GM21367 (cell line): Measurements from ENCODE around the gene FHIT.
A peak's percentile ranks its signal among the peaks of the same experiment; 100 is the strongest.
"Not testable (repeated sequence)": the region's sequence is repeated elsewhere in the genome, so short reads cannot be mapped to it uniquely, and the experiment has no call there.

Experiments used
- ATAC-seq: cut with Tn5 transposase; IDR thresholded peaks from one replicate; pipeline ENCODE4 v1.9.1; 2021; ENCODE audit not compliant: unreplicated experiment

Gene FHIT

DNA sequence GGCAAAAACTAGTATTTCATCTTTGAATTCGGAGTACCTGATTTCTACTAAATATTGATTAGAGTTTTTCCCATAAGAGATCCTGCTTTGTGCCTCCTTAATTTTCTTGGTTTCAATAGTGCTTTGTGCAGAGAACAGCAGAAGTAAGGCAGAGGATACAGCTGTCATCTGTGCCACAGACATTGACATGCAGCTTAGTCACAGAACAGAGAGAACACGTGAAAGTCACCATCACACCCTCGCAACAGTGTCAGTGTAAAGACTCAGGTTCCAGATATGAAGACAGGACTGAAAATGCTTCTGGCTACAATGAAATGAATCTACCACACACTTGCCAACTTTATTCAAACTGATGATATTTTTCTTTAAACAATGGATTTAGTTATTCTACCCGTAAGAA lies 1258.7 kb downstream of the FHIT start:
- no peak for ATAC-seq

DNA sequence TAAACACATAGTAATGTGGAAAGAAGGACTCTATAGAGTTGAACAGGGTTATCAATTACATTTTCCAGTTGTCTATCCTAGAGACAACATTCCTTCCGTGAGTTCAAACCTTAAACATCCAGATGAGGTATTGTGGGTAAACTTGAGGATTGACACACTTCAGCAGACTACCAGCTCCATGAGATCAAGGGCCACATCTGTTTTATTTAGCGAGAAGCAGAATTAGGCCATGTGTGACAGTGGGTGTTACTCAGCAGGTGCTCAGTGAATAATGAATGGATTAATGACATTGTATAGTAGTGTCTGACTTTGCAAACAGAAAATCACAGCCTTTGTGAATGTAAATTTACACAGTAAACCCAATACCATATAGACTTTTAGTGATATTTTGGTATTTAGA lies 1260.3 kb downstream of the FHIT start:
- no peak for ATAC-seq

DNA sequence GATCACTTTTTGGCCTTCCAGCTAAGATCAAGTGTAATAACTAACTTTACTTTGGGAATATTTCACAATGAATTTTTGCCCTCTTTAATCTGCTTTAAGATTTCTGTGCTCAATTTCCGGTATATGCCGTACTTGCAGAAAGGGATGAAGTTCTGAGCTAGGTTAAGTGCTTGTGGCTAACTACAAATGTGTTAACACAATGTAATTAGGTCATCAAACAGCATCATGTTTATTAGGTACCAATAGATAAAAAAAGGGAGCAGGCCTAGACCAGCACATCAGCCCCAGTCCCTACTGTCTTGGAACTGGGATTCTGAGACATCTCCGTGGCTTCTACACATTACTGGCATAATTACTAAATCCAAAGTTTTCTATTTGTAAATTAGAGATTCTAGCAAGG lies 1268.7 kb downstream of the FHIT start:
- ATAC-seq: no peak

DNA sequence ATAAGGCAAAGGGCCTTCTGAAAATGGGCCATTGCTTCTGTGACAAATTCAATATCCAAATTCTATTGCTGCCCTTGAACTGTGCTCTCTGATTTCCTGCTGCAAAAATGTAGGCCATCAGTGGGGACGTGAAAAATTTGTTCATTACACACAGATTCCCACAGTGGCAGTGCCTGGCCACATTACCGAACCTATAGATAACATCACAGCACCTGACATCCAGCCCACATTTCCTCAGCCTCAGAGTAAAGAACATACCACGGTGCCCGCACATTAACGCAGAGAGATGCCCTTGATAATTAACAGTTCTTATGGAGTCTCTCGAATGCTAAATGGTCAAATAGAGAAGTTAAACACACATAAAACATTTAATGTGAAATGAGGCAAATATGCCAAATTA lies 1269.9 kb downstream of the FHIT start:
- ATAC-seq: no peak

DNA sequence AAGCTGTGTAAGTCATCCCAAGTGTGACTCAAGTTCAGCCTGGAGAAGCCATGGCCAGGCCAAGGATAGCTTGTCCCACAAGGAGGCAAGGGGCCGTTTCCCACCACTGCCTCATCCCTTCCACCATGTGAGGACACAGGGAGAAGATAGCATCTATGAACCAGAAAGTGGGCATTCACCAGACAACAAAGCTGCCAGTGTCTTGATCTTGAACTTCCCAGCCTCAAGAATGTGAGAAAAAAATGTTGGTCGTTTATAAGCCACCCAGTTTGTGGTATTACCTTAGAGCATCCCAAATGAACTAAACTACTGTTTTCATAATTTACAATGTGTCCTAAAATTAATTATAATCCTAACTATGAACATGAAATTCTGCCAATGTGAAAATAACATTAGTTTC lies 1270.7 kb downstream of the FHIT start:
- no peak for ATAC-seq

DNA sequence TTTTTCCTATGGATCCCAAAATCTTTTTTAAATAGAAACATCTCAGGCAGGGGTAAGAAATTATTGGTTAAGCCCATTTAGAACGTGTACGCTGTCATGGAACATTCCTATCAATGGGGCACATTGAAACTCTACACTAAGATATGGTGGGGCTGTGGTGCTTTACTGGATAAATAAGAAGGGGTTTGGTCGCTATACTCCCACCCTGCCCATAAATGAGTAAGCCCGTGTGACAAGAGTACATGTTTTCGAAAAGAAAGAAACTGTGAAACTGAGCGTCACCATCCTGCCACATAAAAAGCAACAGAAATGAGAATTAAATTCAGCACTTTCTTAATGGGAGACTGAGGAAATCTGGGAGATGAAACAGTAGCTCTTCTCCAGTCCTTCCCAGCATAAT lies 1271.7 kb downstream of the FHIT start:
- no peak for ATAC-seq

DNA sequence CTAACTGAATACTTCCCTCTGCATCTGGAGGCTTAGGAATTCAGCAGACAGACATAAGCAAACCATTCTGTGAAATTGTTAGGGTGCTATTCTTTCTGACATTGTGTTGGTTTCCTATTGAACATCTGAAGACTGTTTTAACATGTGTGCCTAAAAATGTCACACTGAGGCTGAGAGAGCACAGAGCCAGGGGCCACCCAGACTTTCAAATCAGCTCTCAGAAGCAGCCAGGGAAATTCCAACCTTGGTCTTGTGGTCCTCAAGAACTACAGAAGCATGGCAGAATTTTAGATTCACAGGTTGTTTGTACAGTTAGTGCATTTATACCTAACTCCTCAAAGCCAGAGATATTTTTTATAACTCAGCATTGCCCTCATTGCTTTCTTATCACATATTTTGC lies 1272.3 kb downstream of the FHIT start:
- peak; percentile 64 for ATAC-seq

DNA sequence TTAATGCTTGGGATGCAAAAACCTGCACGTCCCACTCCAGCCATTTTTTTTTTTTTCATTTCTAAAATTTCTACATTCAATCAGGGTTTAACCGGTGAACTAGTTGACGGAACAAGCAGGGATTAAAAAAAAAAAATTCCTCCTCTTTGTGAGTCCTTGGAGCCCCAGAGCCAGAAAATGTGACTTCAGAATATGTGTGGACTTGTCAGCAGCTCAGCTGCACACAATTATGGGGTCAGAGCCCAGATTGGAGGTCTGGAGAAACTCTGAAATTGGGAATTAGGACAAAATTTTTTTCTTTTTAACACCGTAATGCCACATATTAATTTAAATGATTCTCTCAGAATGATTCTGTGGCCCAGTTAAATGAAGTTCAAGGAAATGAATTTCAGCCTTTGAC lies 1280.5 kb downstream of the FHIT start:
- ATAC-seq: no peak

DNA sequence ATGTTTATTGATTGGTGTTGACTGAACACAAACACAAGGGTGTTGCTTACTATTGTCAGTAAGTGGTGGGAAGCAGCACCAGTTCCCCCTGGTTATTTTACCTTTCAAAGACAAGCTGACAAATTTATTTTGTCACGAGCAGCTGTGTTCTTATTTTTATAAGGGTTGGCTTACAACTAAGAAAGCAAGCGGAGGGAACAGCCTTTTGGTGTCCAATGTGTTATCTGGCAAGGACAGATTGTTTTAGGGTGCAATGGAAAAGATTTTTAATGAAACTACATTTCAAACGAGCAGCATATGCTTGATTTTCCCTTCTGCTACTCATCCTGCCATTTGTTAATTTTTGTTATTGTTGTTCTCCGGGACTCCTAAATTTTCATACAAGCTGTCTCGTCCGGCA lies 1280.9 kb downstream of the FHIT start:
- ATAC-seq: no peak

DNA sequence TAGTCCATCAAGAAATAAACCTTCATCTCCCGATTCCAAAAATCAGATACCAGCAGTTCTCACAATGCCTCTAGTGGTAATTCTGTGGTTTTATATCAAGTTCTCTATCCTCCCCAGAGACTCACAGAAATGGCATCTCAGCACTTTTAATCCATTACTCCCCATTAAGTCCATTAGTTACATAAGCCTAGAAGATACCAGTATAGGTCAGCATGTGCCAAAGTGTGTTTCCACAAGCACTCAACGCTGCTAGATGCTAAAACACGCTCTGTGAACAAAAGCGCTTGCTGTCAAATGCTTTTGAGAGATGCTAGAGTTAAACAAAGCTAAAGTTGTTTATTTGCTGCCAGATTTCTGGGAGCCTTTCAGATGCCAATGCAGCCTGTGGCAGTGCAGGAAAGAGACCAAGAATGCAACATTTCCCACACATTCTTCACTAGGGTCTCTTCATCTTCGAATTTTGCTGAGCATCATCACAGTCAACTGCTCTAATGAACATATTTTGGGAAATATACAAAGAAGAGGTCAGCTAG lies 1282.7 kb downstream of the FHIT start:
- ATAC-seq: no peak

DNA sequence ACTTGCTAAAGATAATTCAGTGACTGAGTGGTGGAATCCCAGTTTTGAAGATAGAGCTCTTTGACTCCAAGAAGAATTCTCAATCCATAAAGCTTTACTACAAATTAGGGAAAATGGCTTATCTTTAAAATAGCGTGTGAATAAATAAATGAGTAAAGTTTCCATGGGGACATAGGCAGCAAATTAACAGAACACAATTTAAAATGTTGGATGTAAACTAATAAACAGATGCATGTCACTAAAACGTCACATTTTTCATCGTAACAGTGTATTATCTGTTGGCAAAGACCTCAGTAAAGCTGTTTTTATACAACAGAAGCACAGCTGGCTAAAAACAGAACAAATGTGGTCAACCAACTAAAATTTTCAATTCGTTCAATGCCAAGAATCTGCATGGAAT lies 1287.6 kb downstream of the FHIT start:
- no peak for ATAC-seq

DNA sequence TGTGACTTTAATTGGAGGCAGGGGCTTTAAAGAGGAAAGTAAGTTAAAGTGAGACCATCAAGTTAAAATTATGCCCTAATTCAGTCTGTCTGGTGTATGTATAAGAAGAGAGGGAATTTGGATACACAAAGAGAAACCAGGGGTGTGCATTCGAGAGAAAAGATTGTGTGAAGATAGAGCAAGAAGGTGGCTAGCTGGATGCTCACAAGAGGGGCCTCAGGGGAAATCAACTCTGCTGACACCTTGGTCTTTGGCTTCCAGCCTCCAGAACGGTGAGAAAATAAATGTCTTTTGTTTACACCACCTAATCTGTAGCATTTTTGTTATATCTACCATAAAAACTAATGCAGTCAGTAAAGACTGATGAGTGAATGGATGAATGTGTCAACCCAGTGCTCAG lies 1294.1 kb downstream of the FHIT start:
- no peak for ATAC-seq

DNA sequence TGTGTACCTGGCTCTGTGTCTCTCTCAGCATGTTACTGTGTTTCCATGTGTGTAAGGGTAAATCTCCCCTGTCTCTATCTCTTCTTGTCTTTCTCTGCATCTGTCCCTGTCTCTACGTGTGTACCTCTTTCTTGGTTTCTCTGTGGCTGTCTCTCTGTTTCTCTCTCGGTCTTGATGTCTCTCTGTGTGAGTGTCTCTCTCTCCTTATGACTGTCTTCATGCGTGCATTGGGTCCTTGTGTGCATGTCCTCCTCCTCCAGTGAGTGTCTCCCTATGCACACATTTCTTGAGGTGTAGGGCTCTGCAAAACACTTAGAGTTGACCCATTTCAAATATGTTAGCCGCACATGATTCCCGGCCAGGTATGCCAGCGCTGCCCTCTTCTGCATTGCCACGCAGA lies 1298.1 kb downstream of the FHIT start:
- no peak for ATAC-seq

DNA sequence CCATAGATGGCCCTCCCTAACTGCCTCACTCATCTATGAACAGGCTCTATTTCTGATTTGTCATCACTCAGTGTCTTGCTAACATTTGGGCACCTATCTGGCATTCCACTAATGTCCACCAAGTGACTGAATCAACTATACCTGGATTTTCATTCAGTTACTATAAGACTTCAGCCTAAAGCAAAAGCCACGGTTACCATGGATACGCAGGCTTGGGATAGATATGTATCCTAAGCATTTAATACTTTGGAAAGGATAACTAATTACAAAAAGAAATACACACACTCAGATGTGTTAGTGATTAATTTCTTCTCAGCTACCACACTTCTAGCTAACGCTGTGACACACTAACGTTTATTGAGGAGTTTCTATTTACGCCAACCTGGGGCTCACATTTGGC lies 1301.9 kb downstream of the FHIT start:
- no peak for ATAC-seq

DNA sequence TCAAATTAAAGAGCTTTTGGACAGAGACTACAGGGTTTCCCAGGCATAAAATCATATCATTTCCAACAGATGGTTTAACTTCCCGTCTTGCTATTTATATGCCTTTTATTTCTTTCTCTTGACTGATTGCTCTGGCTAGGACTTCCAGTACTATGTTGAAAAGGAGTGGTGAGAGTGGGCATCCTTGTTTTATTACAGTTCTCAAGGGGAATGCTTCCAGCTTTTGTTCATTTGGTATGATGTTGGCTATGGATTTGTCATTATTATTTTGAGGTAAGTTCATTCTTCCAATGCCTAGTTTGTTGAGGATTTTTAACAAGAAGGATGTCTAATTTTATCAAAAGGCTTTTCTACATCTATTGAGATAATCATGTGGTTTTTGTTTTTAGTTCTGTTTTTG lies 1304.9 kb downstream of the FHIT start:
- no peak for ATAC-seq

DNA sequence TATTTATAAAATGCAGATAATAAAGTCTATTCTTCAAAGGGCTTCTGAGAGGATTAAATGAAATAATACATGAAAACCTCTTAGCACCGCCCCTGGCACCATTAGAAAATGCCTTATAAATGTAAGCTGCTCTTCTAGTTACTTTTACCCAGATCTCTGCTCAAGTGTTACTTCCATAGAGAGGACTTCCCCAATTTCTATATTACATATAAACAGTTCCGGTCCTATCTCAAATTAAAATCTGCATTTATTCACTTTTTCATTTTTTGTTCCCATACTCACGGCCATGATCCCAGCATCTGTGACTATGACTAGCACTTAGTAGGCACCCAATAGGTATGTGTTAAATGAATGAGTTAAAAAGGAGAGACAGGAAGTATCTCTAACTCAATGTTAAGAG lies 1310.5 kb downstream of the FHIT start:
- ATAC-seq: no peak

DNA sequence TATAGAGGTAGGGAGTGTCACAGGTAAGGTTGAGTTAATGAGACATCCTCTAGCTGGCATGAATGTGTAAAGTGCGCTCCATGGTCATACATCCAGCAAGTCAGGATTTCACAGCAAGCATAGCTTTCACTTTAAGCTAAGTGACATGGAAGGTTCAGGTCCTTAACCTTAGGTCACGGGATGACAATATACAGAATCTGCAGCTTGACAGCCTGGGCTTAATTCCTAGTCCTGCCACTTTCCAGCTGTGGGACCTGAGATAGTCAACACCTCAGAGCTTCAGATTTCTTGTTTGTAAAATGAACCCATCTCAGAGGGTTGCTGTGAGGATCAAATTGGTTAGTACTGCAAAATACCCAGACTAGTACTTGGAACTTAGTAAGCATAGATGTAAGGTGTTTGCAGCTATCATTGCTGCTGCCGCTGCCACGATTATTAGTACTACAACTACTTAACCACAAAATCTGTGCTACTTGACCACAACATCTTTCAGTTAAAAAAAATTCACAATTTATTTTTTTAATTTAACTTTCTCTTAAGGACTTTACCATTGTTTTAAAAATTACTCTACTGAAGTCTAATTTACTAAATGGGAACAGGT lies 1311.3 kb downstream of the FHIT start:
- ATAC-seq: no peak

DNA sequence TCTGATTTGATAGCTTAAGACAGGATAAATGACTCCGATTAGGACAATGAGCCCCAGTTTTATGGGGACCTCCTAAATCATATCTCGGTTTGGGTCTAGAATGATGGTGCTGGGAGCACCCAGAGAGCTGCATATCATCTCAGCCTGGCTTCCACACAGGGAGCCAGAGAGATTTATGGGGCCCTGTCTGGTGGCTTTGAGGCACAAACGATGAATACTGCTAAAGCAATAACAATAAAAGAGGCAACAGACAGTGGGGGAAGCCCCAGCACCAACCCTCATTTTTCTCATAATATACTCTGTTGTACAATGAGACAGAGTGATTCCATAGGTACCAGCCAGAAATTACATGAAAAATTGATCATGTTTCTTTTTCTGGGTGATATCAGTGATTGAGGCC lies 1312.4 kb downstream of the FHIT start:
- no peak for ATAC-seq

DNA sequence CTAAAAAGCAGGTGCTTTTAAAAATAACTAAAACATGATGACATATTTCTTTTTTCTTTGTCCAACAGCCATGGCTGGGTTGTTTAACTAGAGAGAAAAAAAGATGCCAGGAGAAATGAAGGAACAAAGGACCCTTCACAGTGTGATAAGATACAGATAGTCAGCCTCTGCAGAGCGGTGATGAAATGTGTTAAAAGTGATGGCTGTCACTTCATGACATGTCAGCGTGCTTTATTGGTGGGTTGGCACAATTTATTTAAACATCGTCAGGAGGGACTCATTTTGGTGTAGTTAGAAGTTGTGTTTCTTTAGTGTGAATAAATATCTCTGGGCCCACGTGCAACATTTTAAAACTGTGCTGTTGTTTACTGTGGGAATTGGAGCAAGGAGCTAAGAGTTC lies 1314.1 kb downstream of the FHIT start:
- ATAC-seq: no peak

DNA sequence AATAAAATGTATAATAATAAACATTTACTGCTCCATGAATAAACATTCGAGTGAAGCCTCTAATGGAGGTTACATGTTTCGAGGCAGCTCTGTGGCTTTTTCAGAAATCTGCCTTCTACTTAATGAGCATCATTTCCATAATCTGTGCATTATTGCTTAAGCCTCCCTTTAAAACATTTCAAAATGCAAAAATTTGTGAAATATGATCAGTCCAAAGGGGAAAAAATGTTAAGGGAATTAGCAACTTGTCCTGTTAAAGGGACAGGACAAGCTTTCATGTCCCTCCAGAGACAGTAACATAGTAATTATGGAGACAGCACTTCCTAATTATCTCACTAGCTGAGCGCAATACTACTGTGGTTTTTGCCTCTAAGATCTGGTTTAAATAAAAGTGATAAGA lies 1314.8 kb downstream of the FHIT start:
- ATAC-seq: no peak

DNA sequence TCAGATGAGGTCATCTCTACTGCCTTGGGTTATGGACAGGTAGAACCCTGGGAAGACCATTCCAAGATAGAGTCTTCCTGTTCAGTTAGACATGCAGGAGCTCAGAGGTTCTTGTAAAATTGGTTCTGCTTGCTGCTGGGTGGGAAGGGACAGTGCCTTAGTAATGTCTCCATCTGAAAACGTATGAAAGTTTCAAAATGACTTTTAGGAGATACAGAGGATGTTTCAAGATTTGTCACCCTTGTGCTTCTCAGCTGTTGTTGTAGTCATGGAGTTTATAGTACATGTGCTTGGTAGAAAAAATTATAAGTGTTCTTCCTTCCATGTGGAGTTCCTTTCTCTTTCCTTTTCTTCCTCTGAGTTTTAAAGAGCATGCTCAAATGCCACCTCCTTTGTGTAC lies 1316.2 kb downstream of the FHIT start:
- ATAC-seq: no peak

DNA sequence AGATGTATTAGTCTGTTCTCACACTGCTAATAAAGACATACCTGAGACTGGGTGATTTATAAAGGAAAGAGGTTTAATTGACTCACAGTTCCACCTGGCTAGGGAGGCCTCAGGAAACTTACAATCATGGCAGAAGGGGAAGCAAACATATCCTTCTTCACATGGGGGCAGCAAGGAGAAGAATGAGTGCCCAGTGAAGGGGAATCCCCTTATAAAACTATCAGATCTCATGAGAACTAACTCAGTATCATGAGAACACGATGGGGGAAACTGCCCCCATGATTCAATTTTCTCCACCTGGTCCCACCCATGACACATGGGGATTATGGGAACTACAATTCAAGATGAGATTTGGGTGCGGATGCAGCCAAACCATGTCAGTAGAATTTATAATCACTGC lies 1316.7 kb downstream of the FHIT start:
- not testable (repeated sequence) for ATAC-seq

DNA sequence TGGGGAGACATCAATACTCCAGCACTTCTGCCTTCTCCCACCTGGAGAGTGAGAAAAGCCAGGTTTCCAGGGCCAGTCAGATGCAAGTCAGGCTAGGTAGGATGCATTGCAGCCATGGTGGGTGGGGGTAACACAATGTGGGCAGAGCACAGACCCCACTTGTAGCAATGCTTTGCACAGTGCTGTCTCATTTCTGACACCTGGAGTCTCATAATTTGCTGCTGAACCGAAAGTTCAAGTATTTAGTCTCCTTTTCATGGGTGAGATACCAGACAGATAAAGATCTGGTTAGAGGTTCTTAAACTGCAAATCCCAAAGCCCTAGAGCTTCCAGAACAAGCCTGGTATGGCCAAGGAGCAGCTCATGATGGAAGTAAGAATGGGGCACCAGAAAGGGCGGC lies 1321.1 kb downstream of the FHIT start:
- ATAC-seq: no peak

DNA sequence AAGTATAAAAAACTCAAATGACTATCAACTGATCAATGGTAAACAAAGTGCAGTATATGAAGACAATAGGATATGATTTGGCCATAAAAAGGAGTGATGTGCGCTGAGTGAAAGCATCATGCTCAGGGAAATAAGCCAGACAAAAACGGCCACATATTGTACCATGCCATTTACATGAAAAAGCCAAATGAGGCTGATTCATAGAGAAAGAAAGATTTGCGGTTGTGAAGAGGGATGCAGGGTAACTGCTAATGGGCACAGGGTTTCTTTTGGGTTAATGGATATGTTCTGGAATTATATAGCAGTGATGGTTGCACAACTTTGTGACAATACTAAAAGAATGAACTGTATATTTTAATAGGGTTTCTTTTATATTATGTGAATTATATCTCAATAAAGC lies 1324.2 kb downstream of the FHIT start:
- ATAC-seq: no peak
